ENCODE results near the gene BRSK1.

Gene BRSK1

DNA sequence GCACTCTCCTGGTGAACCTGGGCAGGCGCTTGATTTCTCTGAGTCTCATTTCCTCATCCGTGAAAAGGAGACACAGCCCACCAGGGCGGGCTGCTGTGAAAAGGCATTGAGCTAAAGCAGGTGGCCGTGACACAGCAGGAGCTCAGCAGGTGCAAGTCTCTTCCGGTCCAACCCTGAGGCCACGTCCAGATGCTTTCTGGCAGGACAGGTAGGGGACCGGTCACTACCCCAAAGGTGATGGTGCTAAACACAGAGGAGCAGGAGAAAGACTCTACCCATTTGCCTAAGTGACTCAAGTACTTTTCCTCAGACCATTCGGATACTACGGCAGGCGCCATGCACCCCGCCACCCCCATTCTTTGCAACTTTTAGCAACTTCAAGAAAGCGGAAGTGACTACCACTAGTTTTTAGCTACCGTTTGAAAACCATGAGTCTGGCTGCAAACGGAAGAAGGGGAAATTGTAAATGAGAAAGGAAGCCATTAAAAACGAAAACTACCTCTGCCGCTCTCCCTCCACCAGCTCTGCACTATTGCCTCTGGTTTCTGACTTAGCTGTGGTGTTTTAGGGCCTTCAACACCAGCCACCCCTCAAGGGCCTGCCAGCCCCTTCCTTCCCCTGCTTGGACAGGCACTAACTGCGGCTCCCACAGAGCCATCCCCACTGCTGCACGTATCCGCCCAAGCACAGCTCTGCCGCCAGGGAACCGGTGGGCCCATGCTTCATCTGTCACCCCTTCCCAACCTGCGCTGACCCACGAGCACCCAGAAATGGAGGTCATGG, 29.8 kb upstream of the BRSK1 start:
- DNase-seq (ENCODE audit: low spot score): peak; percentile 75

DNA sequence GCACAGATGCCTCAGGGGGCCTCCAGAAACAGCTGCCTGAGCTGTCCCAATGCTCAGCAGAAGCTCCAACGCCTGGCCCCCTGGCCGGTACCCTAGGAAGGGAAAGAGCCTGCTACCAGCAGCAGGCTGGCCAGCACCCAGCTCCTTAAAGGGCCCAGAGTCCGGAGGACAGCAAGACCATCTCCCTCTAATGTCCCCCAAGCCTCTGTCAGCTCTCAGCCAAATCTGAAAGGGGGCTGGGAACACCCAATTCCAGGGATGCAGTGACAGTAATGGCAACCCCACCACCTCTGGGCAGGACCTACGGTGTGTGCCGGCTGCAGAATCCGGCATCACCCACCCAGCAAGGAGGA, 29.2 kb upstream of the BRSK1 start:
- no peak for DNase-seq (ENCODE audit: low spot score)

DNA sequence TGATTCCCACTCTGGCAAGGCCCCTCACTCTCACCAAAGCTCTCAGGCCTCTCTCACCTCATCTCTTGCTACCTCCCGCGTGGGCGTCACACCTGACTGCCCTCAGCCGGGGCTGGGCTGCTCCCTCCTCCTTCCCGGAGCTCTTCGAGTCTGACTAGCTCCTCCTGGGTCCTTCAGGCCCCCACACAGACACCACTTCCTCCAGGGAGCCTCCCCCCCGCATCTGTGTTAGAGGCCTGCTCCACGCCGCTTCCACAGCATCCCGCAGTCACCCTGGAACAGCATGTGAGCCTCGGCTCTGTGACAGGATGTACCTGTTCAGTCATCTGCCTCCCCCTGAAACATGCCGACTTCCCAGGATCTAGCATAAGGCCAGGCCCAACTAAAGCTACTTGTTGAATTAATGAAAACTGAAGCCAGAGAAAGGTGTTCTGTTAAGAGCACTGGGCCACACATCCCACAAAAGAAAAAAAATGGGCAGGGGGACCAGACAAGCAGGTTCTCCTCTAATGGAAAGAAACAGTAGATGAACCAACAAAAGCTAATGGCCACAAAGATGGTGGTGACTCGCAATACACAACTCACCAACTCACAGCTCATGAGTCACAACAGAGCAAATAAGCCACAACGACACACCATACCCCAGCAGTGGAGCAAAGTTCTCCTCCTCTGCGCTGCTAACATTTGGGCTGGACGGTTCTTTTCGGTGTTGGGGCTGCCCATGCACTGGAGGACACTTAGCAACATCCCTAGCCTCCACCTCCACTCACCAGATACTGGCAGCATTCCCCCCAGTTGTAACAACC, 28.0 kb upstream of the BRSK1 start:
- DNase-seq (ENCODE audit: low spot score): peak; percentile 62

DNA sequence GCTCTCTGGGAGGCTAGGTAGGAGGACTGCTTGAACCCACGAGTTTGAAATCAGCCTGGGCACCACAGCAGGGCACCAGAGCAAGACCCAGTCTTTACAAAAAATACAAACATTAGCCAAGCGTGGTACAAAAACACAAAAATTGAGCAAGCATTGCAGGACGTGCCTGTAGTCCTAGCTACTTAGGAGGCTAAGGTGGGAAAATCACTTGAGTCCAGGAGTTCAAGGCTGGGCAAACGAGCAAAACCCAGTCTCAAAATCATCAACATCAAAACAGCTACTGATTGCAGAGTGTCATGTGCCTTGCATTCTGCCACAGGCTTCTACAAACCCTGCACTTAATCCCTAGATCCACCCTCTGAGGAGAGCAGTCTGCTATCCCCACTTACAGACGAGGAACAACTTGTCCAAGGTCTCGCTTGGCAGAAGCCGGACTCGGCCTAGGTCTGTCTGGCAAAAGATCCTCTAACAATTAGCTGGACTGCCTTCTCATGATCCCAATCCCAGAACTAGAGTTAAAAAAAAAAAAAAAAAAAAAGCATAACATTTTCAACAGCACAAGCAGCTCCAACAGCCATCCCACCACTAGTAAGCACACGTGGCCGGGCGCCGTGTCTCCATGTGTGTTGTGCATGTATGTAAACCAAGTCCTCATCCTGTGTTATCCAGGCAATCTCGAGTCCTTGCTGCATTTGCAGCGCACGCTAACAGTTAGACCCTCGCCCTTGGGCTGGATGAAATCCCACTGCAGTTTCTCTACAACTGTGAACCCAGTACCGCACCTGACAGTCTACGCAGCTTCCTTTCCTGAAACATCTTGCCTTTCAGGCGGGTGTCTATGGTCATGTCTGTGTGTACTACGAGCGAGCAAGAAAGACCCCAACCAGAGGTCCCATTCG, 27.0 kb upstream of the BRSK1 start:
- DNase-seq (ENCODE audit: low spot score): peak; percentile 14

DNA sequence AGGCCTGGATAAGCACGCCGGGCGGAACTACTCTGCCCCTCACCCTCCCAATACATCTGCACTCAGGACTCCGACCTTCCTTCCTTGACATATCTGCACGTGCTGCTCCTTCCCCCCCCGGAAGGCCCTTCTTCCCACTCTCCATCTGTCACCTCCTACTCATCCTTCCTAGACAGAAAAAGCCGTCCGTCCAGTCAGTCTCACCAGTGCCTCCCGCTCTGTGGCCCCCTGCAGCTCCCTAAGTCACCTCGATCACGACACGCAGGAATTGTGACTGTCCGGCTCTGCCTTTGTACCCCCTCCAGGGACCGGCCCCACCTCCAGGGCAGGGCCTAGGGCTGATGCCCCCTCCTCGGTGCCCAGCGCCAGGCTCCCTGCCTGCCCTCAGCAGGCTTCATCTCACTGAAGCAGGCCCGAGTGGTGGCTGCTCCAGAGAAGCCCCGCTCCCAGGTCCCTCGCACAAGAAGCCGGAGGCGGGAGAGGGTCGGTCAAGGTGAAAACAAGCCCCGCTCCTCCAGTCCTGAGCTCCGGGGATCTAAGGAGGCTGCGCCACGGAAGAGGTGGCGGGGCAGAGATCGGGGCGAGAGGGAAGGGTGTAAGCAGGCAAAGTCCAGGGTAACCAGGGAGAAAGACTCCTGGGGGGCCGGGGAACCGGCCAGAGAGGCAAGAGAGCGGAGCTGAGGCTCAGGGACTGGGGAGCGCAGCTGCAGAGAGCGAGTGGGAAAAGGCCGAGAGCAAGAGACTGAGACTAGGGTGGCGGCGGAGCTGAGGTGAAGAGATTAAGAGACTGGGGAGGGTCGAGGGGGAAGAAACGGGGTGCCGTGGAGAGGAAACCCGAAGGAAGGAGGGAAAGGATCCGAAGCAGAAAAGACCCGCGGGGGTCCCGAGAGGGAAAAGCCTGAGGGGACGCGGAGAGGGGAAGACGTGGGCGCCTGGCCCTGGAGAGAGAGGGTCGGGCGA, 26.1 kb upstream of the BRSK1 start:
- no peak for DNase-seq (ENCODE audit: low spot score)

DNA sequence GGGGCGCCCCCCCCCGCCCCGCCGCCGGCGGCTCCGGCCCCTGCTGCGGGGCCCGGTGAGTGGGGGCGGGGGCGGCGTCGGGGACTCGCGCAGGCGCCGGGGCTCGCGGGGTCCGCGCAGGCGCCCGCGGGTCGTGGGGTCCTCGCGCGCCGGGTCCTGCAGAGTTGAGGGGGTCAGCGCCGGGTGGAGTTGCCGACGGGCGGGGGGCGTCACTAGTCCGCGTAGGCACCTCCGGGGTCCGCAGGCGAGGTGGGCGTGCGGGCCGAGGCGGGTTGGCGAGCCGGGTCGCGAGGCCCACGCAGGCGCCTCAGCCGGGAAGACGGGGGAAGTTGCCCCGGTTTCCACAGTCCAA, 25.3 kb upstream of the BRSK1 start:
- DNase-seq (ENCODE audit: low spot score): peak; percentile 28

DNA sequence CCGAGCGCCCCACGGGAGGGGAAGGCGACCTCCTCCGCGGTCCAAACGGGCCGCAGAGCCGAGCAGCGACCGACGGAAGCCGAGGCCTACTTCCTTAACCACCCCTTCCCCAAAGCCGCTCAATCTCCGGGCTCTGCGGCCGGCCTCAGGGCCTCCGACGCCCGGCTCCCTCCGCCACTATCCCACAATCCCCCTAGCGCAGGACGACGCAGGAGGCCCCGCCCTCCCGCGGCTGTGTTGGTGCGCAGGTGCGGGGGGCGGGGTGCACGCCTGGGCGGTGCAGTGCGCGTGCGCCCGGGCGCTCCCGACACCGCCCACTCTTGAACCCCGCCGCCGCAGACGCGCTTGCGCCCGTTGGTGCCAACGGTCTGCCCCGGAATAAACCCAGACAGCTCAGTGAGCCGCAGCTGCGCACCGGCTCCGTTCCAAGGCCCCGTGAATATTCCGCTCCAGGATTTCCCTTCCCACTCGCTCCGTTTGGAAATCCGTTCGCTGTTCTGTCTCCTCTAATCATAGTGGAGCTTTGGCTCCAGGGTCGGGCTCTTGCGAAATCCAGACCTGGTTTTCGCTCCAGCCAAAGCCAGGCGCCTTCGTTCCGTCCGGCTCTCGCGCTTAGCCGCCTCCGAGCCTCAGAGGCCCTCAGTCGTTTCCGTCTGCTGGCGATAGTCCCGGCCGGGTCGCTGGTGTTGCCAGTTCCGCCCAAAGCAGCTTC, 24.8 kb upstream of the BRSK1 start, which contains the start of gene PPP6R1:
Gene PPP6R1 (minus strand): TSS at position 190 of the 712 bp plus-strand sequence. CDS start 11,914 bp downstream, outside the sequence.
- DNase-seq (ENCODE audit: low spot score): peak; percentile 94

DNA sequence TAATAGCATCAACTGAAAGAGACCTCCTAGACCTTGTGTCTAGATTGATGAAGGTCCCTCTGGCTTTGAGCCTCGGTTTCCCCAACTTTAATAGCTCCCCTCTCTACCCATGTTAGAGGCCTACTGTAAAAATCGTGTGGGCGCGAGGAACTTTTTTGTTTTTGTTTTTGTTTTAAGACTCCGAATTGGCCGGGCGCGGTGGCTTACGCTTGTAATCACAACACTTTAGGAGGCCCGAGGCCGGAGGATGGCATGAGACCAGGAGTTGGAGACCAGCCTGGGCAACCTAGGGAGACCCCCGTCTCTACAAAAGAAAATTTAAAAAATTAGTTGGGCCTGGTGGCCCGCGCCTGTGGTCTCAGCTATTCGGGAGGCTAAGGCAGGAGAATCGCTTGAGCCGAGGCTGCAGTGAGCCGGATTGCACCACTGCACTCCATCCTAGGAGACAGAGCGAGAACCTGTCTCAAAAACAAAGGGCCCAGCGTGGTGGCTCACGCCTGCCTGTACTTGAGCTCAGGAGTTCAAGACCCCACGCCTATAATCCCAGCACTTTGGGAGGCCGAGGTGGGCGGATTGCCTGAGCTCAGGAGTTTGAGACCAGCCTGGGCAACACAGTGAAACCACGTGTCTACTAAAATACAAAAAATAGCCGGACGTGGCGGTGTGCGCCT, 24.1 kb upstream of the BRSK1 start:
- no peak for DNase-seq (ENCODE audit: low spot score)

DNA sequence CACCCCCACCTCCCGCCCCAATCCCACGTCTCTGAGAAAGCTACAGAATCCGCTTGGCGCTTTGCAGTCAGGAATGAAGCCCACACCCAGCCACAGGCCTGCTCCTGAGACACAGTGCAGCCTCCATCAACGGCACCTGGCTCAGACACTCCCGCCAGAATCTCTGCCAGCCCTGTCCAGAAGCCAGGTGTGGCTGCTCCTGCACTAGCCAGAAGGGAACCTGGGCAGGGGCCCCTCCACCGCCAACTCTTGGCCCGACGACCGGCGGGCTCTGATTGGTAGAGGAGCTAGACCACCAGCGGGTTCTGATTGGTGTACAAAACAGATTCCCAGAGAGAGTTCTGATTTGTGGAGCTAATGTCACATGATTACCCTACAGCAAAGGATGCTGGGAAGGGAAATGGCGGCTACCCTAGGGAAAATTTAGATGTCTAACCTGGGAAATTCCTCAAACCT, 22.1 kb upstream of the BRSK1 start:
- DNase-seq (ENCODE audit: low spot score): no peak

DNA sequence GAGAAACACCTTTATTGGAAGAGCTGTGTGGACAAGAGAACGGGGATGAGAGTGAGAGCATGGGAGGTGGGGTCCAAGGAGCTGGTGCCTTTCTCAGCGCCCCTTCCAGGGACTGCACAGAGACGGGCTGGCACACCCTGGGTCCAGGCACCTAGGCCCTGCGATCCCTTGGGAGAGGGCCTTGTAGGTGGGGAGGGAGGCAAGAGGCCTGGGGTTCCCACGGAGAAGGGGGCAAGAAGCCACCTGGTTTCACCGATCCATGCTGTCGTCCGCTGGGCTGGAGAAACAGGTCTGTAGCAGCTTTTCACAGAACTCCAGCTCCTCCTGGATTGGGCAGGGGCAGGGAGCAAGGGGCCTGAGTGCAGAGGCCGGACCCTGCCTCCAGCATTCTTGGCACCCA, 21.4 kb upstream of the BRSK1 start:
- DNase-seq (ENCODE audit: low spot score): no peak

DNA sequence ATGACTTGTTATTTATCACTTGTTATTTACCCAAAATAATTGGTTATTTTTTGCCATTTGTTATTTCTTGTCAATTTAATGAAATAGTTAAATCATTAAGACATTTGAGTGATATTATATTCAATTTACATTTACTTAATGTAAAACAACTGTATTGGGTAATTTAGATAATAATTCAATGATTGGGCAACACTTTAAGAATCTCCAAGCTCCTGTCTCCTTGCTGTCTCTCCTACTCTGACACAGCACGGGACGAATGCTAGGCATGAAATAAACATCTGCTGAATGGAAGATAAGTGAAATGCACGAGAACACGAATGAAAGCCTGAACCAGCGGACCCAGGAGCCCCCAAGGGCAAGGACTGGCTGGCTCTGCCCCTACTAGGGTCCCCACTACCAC, 19.3 kb upstream of the BRSK1 start:
- no peak for DNase-seq (ENCODE audit: low spot score)

DNA sequence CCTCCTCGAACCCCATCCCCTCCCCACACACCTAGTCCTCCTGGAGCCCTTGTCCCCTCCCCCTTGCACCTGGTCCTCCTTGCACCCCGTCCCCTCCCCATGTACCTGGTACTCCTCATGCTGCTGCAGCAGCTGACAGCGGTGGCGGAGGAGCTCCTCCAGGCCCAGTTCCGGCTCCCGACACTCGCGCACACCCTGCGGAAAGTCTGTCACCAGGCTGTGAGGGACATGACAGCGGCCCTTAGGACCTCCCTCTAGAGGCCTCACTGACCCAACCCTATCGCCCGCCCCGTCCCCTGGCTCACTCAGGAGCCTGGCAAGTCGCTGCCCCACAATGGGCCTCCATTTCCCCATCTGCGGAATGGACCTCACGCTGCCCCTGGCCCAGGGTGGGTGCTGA, 18.6 kb upstream of the BRSK1 start:
- DNase-seq (ENCODE audit: low spot score): no peak

DNA sequence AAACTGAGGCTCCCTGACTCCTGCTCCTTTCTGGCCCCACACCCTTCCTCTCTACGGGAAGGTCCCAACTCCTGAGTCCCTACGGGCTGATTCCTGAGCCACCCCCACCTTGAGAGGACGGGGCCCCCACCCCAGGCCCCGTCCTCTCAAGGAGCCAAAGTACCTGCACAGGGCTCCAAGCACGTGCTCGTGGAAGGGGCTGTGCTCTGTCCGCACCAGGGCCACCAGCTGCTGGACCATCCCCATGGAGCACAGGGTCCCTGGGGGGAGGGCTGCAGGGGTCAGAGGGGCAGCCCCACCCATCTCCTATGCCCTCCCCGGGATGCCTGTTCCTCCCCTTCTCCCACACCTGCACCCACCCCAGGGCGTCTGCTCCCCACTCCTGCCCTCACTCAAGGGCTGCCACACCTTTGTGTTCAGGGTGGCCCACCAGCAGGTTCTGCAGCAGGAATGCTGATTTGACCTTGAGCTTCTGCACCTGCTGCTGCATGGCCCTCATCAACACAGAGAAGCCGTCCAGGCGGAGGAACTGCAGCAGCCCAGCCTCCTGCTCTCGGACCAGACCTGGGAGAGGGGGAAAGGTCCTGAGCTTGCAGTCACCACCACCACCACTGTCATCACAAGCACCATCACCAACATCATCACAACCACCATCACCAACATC, 17.9 kb upstream of the BRSK1 start:
- no peak for DNase-seq (ENCODE audit: low spot score)

DNA sequence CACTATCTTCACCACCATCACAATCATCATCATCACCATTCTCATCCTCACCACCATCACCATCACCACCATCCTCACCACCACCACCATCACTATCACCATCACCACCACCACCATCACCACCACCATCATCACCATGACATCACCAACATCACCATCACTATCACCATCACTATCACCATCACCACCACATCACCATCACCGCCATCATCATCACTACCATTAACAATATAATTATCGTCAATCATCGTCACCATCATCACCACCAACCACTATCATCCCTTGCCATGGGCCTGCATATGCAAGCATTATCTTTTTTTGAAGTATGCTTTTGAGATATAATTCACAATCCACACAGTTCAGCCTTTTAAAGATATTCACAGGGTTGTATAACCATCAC, 17.4 kb upstream of the BRSK1 start:
- no peak for DNase-seq (ENCODE audit: low spot score)

DNA sequence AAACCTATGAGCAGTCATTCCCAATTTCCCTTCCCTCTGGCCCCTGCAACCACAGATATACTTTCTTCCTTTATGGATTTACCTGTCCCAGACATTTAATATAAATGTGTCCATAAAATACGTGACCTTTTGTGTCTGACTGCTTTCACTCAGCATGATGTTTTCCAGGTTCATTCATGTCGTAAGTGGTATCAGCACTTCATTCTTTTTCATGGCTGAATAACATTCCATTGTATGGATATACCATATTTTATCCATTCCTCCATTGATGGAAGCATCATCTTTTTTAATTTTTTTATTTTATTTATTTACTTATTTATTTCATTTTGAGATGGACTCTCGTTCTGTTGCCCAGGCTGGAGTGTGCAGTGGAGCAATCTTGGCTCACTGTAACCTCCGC, 17.0 kb upstream of the BRSK1 start:
- no peak for DNase-seq (ENCODE audit: low spot score)

DNA sequence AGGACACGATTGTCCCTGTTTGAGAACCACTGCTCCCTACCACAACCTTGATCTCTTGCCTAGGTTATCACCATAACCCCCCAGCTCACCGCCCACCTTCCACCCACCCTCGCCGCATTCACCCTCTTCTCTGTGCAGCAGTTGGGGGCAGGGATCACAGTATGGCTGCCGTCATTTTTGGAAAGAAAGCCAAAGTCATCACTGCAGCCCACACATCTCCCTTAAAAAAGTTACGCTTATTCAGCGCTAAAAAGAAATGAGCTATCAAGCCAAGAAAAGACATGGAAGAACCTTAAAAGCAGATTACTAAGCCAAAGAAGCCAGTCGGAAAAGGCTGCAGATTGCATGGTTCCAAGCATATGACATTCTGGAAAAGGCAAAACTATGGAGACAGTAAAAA, 14.5 kb upstream of the BRSK1 start:
- DNase-seq (ENCODE audit: low spot score): no peak

DNA sequence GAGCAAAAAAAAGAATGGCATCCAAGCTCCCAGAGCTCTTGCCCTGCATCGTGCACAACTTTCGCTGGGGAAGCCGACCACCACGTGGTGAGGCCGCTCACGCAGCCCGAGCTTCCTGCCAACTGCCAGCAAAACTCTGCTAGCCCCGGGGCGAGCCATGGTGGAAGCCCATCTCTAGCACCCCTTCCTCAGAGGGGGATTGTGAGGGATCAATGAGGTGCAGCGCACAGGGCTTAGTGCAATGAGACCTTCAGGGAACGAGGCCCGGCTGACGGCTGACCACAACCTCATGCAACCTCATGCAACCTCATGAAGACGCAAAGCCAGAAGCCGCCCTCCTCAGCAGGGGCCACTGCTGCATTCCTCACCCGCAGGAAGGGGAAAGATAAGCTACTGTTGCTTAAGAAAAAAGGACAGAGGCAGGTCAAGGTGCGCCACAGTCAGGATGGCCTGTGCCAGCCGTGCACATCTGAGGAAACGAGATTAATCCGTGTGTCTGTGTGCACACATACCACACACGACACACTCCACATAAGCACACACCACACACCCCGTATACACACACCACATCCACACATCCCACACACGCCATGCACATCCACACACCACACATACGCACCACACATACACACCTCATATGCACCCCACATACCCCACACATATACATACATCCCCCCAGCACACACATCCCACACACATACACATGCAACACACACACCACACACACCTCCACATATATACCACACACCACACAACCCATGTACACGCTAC, 13.4 kb upstream of the BRSK1 start:
- no peak for DNase-seq (ENCODE audit: low spot score)

DNA sequence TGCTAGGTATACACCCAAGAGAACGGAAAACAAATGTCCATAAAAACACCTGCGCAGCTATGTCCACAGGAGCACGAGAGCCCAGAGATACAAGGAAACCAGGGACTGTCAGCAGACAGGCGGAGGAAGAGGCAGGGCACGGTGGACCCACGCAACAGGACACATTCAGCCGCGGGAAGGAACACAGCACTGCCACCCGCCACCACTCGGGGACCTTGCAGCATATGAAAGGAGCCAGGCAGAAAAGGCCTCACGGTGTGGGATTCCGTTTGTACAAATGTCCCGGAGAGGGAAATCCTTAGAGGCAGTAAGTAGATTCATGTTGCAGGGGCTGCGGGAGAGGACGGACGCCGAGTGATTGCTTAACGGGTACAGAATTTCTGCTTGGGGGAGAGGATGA, 11.7 kb upstream of the BRSK1 start:
- no peak for DNase-seq (ENCODE audit: low spot score)
